Activated CD8-positive, alpha-beta memory T cell treated with anti-CD3 and anti-CD28 coated beads, Interleukin-2, amount 50 U/mL, for 24 hours (primary cell): Measurements from ENCODE around the gene RBM5.

ENCODE experiments used
- DNase-seq: peaks from one replicate; pipeline ENCODE4 v3.0.0-alpha.2; 2020; ENCODE audit errors: extremely low read depth

RBM5 gene

DNA sequence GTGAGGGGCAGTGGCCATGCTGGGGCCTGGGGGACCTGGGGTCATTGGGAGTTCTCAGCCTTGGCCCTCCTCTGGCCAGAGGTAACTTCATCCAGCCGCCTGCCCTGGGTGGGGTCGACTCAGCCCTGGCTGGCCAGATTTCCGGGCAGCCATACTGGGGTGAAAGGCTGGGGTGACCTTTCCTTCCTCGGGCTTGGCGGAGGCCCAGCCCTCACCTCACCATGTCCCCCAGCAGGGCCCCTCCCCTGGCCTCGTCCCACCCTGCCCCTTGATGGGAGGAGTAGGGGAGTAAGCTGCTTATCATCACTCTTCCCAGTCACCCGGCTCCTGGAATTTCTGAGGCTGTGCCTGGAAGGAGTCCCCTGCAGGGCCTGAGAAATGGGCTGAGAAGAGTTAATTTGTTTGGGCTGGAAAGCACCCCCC is 71.9 kb downstream of the RBM5 start:
- no peak for DNase-seq

DNA sequence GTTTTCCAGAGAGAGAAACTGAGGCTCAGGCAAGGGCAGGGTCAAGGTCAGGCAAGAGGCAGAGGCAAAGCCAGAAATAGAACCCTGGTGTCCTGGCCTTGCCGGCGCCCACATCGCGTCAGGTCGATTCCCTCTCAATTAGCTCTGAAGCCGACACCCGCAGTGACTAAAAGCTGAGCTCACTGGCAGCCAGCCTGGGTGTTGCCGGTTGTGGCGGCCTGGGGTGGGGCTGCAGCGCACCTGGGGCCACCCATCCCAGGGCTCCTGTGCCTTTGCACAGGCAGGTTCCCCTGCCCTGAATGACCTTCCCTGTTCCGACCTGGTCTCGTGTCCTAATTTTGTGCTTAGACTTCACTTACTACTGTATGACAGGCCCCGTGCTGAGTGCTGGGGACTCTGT is 72.6 kb downstream of the RBM5 start:
- DNase-seq: no peak

GRCh38 chr3:50162034-50162883 is 73.5 kb downstream of the RBM5 start:
- DNase-seq: no peak

- DNase-seq: no peak
Measured at GRCh38 chr3:50163572-50164455, 75.1 kb downstream of the RBM5 start.

- DNase-seq: no peak
Measured at GRCh38 chr3:50164481-50164880, 75.8 kb downstream of the RBM5 start.

DNA sequence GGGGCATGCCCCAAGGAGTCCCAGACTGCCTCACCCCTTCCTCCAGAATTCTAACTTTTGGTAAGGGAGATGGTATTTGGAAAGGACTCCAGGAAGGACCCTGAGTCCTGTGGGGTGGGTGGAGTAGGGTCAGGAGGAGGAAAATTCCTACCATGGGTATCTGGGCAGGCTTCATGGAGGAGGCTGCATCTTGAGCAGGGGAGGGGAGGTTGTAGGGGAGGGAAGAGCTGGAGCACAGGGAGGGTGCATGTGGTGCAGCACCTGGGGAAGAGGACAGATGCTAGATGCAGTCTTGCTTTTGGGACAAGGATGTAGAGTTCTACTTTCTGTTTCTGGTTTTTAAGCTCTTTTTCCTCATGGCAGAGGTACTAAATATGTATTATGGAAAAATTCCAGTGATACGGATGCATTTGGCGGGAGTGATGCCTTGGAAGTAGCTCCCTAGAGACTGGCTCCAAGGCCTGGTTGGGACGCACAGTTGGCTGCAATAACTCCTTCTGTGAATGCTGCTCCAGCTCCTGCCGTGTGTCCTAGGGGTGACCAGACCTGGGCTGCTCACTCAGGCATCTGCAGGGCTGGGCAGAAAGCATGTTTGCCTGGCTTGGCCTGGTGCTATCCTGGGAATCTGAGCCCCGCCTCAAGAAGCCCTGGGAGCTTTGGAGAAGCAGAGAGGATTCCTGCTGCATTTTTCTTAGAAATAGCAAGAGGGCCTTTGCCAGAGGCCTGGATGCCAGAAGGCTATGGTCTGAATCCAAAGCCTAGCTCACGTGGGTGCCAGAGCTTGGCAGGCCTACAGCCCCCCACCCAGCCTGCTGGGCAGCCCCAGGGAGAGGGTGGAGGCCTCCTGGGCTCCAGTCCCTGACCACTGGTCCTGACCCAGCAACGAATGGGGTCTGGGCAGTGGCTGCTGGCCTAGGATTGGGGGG is 76.5 kb downstream of the RBM5 start:
- no peak for DNase-seq

DNA sequence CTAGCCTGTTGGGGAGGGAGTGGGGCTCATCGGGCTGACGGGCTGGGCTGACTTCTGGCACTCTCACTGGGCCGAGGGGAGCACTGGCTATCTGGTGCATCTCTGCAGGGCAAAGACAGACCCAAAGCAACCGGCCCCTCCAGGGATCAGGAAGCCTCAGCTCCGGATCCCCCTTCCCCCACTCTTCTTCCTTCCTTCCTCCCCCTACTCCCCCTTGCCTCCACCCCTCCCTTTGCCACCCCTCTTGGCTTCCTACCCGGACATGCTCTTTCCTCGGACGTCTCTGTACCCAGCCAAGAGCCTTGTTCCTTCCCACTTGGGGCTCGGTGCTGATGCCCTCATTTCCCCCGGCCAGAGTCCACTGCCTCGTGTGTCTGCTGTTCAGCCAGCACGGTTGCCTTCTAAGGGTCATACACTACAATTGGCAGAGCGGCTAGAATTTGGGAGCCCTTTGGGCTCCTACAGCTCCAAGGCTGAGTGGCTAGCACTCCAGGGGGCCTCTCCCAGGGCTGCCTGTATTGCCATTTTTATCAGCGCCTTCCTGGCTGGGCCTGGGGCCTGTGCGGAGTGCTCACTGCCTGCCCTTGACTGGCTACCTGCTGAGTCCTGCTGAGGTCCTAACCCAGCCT is 77.3 kb downstream of the RBM5 start:
- DNase-seq: no peak

- no peak for DNase-seq
Measured at GRCh38 chr3:50166620-50167019, 77.9 kb downstream of the RBM5 start.

DNA sequence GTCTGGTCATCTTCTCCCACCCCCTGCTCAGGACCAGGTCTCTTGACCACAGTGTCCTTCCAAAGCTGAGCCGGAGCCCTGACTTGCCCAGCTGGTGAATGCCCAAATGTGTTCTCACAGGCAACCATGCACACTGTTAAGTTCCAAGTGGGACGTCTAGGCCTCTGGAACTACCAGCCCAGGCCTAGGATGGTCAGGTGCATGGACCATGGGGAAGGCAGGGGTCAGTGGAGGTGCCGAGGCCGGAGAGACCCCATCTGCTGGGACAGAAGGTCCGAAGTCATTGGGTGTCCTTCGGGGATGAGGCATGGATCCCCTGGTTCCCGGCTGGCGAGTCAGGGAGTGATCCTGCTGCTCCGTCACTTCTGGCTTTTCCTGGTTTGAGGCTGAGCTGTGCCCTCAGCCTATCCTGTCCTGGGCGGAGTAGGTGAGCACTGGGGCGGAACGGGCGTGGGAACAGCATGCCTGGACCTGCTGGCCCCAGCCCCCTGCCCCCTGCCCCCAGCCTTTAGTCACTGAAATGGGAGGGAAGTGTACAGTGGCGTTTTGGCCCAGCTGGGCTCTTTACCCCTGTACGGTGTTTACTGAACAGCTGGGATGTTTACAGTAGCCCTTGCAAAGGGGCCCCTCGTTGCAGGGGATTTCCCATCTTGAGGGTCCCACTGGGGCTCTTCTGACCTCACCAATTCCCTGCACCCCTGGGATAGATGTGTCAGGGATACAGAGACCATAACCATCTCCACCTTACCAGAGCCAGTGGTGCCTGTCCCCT is 78.5 kb downstream of the RBM5 start:
- no peak for DNase-seq

DNA sequence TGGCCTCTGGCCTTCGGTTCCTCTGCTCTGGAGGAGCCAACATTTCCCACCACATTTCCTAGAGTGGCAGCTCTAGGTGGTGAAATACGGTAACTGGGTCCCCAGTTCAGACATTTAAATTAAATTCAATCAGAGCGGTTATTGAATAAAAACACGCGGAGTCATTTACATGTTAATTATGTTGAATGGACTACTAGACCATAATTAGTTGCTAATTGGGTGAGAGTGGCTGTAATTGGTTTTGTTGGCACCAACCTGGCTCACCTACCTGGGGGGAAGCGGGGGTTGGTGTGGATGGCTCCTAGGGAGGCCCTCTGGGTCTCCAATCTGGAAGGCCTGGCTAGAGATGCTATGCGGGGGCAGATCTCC is 79.1 kb downstream of the RBM5 start:
- DNase-seq: no peak

DNA sequence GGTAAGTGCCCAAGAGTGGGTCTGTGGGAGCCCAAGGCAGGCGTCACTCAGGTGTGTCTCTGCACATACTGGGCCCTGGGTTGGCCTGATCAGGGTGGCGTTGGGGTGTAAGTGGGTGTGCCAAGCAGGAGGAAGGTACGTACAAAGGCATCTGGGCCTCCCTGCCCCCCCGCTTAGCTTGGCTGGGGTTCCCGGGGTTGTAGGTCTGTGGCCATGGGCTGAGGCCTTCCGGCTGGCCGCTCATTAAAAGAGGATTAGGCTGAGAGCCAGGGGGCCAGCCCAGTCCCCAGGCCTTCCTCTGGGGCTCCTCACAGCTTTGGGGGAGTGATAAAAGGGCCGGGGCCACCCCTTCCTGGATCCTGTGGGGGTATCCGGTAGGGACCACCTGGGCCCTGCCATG is 79.7 kb downstream of the RBM5 start:
- DNase-seq: no peak
